PFSK-1 (cell line): ENCODE results near the gene LY9.

Experiments used
- POLR2AphosphoS5 ChIP-seq: IDR thresholded peaks from 2 replicates; pipeline ENCODE4 v1.6.1; 2012; ENCODE audit warnings: low read depth, mild to moderate bottlenecking, control low read depth, low read length, moderate library complexity
- REST ChIP-seq, 2 experiments: IDR thresholded peaks; 2 replicates each; pipeline versions ENCODE4 v1.6.1 to v1.8.0; 2011 to 2012; ENCODE audit warnings: low read depth in 2 of 2, low read length in 2 of 2, control low read depth in 1 of 2, inconsistent platforms in 1 of 2, mild to moderate bottlenecking in 1 of 2, moderate library complexity in 1 of 2; ENCODE audit not compliant: insufficient read depth in 1 of 2
- SIN3A ChIP-seq: IDR thresholded peaks from 2 replicates; pipeline ENCODE4 v1.6.1; 2012; ENCODE audit warnings: mild to moderate bottlenecking, low read length, moderate library complexity, borderline replicate concordance; ENCODE audit not compliant: insufficient read depth
- TAF1 ChIP-seq: IDR thresholded peaks from 2 replicates; pipeline ENCODE4 v1.6.1; 2012; ENCODE audit warnings: low read length, control low read depth, borderline replicate concordance; ENCODE audit not compliant: insufficient read depth

GRCh38 chr1:160859166-160859565 lies 63.2 kb downstream of the LY9 start:
- no peak for TF ChIP-seq POLR2AphosphoS5
- TF ChIP-seq SIN3A = no peak
- no peak for TF ChIP-seq TAF1
- no peak for TF ChIP-seq REST (IDR thresholded peaks at IDR 0.05; ENCODE audit: insufficient read depth in 1 of 2, low read depth in 2 of 2, low read length in 2 of 2)
